Fibroblast of peridontal ligament (primary cell): ENCODE measurements around the gene F11R.
A peak's percentile ranks its signal among the peaks of the same experiment; 100 is the strongest.
"Not testable (repeated sequence)": the region's sequence is repeated elsewhere in the genome, so short reads cannot be mapped to it uniquely, and the experiment has no call there.

Experiments
- DNase-seq: peaks from one replicate; pipeline ENCODE4 v3.0.0-alpha.2; 2010; ENCODE audit errors: extremely low read depth

The F11R gene

DNA sequence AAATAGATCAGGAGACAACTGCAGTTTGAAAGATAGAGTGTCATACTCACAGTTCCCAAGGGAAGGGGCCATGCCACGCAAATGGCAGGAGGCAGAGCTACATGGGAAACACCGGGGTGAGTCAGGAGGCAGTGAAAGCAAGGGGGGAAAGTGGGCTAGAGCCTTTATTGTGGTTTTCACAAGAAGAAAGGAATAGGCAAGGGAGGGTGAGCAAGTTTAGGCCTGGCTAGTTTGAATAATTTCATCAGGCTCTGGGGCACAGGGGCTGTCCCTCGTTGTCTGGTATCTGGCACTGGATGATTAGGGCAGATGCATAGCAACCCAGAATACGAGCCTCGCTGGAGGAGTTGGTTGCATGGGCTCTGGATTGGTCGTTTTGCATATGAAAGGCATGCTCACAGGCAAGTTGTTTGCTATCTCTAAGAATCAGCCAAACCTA lies 49.3 kb downstream of the F11R start:
- DNase-seq: no peak

DNA sequence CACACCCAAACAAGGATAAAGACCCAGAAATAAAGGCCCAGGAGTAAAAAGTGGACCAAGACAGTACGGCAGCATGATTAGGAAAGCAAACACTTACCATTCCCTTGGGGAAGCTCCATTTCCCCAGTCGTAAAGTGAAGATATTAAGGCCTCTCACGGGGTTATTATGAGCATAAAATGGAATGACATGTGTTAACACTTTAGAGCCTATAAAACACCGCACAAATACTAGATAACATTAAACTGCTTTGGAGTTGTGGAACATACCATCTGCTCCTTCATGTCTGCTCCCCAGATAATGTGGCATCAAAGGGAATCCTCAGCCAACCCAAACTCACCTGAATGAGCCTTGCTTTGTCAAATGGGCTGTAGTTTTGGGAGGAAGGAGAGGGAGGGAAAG lies 57.4 kb downstream of the F11R start:
- DNase-seq: no peak

DNA sequence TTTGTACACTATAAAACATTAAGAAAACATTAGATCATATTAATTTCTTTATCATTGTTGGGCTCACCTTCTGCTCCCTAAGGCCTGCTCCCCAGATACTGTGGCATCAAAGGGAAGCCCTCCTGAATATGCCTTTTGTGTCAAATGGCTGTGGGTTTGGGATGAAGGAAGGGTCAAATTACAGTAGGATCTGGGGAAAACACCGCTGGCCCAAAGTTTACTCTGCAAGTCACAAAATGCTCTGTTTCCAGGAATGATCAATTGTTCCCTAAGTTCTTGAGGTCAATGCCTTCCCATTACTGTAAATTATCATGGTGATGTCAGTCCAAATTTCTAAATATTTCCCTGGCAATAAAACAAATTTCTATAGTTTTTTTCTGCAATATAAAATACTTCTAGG lies 59.5 kb downstream of the F11R start:
- DNase-seq: no peak

DNA sequence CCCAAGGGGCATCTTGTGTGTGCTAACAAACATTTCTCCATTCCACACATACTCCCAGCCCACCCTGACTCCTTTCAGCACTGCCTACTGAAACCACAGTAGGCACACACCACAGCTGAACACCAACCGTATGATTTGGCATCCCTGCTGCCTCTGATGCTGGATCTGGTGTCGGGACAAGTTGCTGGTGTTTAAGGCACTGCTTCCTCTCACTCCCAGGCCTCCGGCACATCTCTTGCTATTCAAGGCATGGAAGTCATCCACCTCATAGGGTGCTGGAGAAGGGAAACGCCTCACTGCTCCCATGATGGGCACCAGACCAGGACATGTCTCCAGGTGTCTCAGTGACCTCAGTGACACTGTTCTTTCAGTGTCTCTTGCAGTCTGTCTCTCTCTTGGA lies 64.0 kb downstream of the F11R start:
- DNase-seq: no peak

DNA sequence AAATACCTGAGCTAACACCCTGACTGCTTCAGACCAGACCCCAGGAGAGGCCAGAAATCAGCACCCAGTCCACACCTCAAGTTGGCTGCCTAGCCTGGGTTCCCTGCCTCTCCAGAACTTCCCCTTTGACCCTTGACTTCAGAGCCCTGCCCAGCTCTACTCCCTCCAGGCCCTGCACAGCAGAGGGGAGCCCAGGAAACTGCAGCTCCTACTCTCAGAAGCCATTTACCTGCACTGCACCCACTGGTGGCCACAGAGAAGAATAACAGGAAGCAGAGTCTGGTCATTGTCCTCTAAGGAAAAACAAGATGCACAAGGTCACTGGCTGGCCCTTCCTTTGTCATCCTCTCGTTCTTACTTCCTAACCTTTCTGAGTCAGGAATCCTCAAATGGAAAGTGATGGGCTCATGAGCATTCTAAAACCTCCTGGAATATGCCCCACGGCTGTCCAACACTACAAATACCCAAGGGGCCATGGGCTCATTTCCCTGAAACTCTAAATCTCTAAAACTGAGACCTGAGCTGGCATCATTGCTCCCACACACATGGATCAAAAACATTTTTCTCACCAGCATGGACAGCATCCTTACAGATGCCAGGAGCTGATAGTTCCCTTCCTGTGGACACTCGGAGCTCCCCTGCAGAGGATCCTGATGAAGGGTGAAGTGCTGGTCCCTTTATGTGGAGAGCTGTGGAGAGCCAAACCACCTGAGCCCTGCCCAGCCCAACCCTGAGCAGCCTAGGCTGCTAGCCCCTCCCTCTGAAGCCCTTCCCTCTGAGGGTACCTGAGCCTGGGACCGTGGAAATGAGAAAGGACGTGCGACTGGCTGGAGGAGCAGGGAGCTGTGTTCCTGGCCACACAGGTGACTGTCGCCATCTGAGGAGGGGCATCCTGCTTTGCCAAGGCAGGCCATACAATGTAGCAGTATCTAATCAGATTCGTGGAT lies 66.5 kb downstream of the F11R start, which contains the start of gene ITLN2:
Gene ITLN2, minus strand, starts transcription at position 652 of the 947 bp plus-strand sequence. Its CDS starts 68 bp downstream, at position 584.
- DNase-seq: peak; percentile 2

DNA sequence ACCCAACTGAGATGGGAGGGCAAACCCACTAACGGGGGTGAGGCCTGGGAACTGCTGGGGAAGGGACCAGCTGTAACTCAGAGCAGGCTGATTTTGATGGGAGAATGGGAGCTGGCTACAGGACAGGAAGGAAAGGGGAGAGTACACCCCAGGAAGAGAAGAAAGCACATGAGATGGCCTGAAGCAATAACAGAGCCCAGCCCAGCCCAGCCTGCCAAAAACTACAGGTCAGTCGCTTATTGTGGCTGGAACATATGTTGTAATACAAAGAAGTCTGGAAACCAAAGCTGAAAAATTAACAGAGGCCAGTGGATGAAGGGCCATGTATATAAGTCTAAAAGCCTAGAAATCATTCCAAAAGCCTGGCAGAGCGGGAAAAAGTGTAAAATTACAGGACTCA lies 67.9 kb downstream of the F11R start:
- DNase-seq: no peak

DNA sequence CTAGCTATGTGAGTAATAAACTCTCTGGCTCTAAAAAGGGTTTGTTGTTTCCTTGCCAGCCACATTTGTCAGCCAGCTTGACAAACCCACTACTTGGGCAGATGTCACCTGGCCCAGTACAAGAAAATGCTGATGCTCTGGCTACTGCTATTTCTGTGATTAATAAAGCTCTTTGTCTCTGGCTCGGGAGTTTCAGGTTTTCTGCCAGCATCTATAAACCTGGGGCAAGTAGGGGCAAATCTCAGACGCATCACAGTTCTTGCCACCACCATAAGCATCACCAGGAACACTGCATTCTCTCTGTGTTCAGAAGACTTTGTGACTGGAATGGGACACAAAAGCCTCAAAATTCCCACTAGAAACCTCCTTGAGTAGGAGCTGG lies 68.8 kb downstream of the F11R start:
- DNase-seq: no peak

DNA sequence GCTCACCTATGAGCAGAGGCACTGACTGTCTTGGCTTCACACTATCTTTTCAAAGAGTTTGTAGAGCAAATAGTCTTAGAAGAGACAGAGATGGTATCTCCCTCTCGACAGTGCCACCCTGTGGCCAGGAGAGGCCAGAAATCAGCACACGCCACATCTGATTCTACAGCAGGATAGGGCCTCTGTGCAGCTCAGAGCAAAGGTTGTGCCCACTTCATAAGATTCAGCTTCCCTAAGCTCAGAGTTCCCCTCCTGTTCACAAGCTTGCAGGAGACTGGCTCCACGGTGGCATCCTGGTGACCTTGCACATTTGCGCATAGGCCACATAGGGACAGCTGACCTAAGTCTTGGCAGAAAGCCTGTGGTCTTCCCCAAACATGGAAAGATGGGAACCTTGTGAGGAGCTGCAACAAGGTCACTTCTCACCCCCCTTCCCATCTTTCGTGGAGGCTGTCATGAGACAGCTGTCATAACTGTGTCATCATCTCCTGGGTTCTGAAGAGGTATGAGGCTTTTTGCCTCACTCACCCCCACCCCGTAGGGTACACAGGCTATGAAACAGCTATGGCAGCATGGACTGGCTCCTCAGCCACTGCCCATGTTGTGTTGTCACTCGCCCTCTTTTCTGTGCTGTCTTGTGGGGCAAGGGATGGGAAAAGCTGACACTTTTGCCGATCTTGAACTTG lies 69.4 kb downstream of the F11R start:
- peak; percentile 27 for DNase-seq

DNA sequence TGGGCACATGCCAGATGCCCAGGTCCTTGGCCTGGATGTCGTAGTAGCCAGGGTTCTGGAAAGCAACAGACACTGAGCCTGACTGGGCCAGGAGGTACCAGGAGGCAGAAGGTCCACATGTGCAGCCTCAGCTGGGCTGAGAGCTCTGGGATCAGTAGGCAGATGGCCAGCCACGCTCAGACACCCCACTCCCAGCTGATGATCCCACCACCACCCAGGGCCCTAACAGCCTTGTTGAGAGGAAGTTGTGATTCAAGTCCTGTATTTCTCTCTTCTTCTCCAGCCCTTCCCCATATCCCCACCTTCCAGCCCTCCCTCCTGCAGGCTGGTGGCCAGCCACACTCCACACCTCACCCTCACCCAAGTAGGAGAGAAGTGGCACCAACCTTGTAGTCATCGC lies 70.3 kb downstream of the F11R start:
- no peak for DNase-seq

DNA sequence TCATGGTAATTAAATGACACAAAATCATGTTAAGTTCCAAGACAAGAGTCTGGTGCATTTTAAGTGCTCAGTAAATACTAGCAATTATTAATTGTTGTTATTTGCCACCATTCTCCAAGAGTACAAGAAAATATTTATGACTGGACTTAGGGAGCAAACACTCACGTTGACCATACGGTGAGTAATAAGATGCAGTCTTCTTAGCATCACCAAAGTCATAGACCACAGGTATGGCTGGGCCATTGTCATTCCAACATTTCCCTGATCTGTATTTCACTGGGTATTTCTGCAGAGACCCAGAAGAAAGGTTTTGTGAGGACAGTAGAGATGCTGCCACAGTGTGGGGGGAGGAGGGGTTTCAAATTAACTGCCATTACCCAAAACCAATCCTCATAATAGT lies 71.1 kb downstream of the F11R start:
- DNase-seq: no peak

DNA sequence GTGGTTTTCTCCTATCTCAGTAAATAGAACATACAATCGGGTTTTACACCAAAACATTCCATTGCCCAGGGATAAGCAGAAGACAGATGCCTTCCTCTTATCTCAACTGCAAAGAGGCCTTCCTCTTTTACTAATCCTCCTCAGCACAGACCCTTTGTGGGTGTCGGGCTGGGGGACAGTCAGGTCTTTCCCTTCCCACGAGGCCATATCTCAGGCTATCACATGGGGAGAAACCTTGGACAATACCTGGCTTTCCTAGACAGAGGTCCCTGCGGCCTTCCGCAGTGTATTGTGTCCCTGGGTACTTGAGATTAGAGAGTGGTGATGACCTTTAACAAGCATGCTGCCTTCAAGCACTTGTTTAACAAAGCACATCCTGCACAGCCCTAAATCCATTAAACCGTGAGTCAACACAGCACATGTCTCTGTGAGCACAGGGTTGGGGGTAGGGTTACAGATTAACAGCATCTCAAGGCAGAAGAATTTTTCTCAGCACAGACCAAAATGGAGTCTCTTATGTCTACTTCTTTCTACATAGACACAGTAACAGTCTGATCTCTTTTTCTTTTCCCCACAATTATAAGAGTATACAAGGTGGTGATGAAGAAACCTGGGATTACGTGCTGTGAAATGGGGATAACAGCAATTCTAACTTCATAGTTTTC lies 71.6 kb downstream of the F11R start:
- DNase-seq: not testable (repeated sequence)

DNA sequence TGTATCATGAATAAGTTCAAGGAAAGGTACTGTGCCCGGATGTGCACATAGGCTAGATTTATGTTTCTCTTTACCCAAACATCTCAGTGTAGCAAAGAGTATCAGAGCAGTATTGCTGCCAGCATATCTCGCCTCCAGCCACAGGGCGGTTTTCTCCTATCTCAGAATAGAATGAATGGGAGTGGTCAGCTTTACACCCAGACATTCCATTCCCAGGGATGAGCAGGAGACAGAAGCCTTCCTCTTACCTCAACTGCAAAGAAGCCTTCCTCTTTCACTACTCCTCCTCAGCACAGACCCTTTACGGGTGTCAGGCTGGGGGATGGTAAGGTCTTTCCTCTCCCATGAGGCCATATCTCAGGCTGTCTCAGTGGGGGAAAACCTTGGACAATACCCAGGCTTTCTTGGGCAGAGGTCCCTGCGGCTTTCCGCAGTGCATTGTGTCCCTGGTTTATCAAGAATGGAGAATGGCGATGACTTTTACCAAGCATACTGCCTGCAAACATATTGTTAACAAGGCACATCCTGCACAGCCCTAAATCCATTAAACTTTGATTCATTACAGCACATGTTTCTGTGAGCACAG lies 73.7 kb downstream of the F11R start:
- not testable (repeated sequence) for DNase-seq

DNA sequence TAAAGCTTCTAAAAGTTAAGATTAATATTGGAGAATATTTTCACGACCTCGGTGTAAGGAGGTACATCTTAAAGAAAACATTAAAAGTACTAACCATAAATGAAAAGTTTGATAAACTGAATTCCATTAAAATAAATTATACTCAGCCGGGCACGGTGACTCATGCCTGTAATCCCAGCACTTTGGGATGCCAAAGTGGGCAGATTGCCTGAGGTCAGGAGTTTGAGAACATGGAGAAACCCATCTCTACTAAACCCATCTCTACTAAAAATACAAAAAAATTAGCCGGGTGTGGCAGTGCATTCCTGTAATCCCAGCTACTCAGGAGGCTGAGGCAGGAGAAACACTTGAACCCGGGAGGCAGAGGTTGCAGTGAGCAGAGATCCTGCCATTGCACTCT lies 75.1 kb downstream of the F11R start:
- not testable (repeated sequence) for DNase-seq
